Fibroblast of villous mesenchyme (primary cell): ENCODE measurements around the gene KPNA1. TPM values are rescaled to one million over a fixed set of nuclear protein-coding genes. Genes with fewer than 3 reads are reported as not detected.

ENCODE experiments used
- DNase-seq: peaks from one replicate; pipeline ENCODE4 v3.0.0-alpha.2; 2010; ENCODE audit warnings: low read depth
- H3K4me3 ChIP-seq: 2 replicates; pipeline ENCODE4 v1.5.1; 2011; ENCODE audit warnings: low read depth, mild to moderate bottlenecking, low read length
- CTCF ChIP-seq: IDR thresholded peaks from 2 replicates; pipeline ENCODE4 v1.5.1; 2012; ENCODE audit warnings: low read depth, mild to moderate bottlenecking, low read length; ENCODE audit not compliant: insufficient read depth
- total RNA-seq: library from RNA; depleted of rRNA; stranded (reverse); fragments of >200 nt; gene quantifications from 2 replicates; pipeline ENCODE4 v1.2.3, GENCODE V29; 2012

KPNA1 gene
- total RNA-seq, 1 donor: 44.0 TPM

- H3K4me3 ChIP-seq: no peak overlapping the region
- no peak for TF ChIP-seq CTCF
- DNase-seq: no peak
Observed at GRCh38 chr3:122538956-122539490, 24.3 kb upstream of the KPNA1 start.

GRCh38 chr3:122536632-122537001 lies 21.9 kb upstream of the KPNA1 start:
- no peak for TF ChIP-seq CTCF
- no peak overlapping the region for H3K4me3 ChIP-seq
- DNase-seq: no peak

GRCh38 chr3:122535964-122536631 lies 21.4 kb upstream of the KPNA1 start:
- TF ChIP-seq CTCF: no peak

GRCh38 chr3:122533931-122534334 lies 19.2 kb upstream of the KPNA1 start:
- DNase-seq: peak; percentile 78
- no peak overlapping the region for H3K4me3 ChIP-seq
- no peak for TF ChIP-seq CTCF

More at GRCh38 chr3:122535964-122536631, 21.4 kb upstream of the KPNA1 start:
- no peak overlapping the region for H3K4me3 ChIP-seq
- DNase-seq: no peak

- no peak for DNase-seq
- no peak overlapping the region for H3K4me3 ChIP-seq
- TF ChIP-seq CTCF: no peak
Observed at GRCh38 chr3:122533480-122533879, 18.7 kb upstream of the KPNA1 start.

- no peak for DNase-seq
- no peak for TF ChIP-seq CTCF
- H3K4me3 ChIP-seq: no peak overlapping the region
Observed at GRCh38 chr3:122530164-122530563, 15.4 kb upstream of the KPNA1 start.

GRCh38 chr3:122523317-122523716 lies 8.6 kb upstream of the KPNA1 start:
- H3K4me3 ChIP-seq: no peak overlapping the region
- no peak for DNase-seq
- TF ChIP-seq CTCF: no peak
